AG04450 (cell line): Measurements from ENCODE around the gene MUC2. TPM values are rescaled to one million over a fixed set of nuclear protein-coding genes. Genes with fewer than 3 reads are reported as not detected.

Experiments
- CTCF ChIA-PET: fragments of 300-600, 350-600 bp; formaldehyde crosslinking; extraction: SDS; loops from one replicate; lab custom pipeline; 2022; ENCODE audit warnings: antibody characterized with exemption, inconsistent platforms; lab: Charles Lee
- POLR2A ChIA-PET: fragments of 350-600 bp; formaldehyde crosslinking; extraction: SDS; loops from one replicate; lab custom pipeline; 2021; ENCODE audit warnings: antibody characterized with exemption, inconsistent platforms; lab: Yijun Ruan, JAX
- DNase-seq: peaks from one replicate; pipeline ENCODE4 v3.0.0-alpha.2; 2011; ENCODE audit warnings: low read depth, low spot score
- H3K27ac ChIP-seq: one replicate; pipeline ENCODE4 v1.5.1; 2012; ENCODE audit warnings: low read depth, low read length, control low read depth
- H3K27me3 ChIP-seq: one replicate; pipeline ENCODE4 v1.6.0; 2012; ENCODE audit warnings: low read length; ENCODE audit not compliant: control insufficient read depth, insufficient read depth
- H3K4me3 ChIP-seq: 2 replicates; pipeline ENCODE4 v1.5.1; 2011; ENCODE audit warnings: mild to moderate bottlenecking, low read depth, low read length, control low read depth
- H3K9me3 ChIP-seq: 2 replicates; pipeline ENCODE4 v1.5.1; 2012; ENCODE audit warnings: low read length; ENCODE audit not compliant: control insufficient read depth, insufficient read depth
- polyA plus RNA-seq: library from polyadenylated mRNA; depleted of rRNA; stranded (reverse); fragments of >200 nt; gene quantifications from 2 replicates; pipeline ENCODE4 v1.2.3, GENCODE V29; 2011
- TF ChIP-seq, protein P1 (sequence below): IDR thresholded peaks from 2 replicates; pipeline ENCODE4 v1.5.1; 2011; ENCODE audit warnings: low read depth, low read length, control low read depth, inconsistent platforms

The MUC2 gene
- polyA plus RNA-seq, 1 experiment, result not detected

DNA sequence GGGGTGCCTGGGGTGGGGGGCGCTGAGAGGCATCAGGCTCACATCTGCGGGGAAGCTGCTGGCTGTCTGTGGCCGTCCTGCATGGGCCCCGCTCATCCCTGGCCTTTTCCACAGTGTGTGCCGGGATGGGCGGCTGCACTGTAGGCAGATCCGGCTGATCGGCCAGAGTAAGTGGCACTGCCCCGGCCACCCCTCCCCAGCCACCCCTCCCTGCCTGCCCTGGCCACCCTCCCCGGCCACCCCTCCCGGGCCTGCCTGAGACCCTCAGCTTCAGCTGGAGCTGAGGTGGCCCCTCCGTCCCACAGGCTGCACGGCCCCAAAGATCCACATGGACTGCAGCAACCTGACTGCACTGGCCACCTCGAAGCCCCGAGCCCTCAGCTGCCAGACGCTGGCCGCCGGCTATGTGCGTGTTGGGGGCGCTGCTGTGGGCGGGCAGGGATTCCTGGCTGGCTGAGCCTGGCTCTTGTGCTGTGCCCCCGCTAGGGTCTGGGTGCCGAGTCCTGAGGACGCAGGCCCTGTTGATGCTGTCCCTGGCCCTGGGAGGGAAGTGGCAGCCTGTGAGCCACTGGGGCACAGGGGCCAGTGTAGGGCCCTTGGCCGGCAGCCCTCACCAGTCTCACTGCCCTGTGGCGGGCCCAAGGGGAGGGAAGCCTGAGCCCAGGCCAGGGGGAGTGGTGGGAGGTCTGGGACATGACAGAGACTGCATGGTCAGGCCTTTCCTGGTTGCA, 10.9 kb downstream of the MUC2 start:
- Histone ChIP-seq H3K9me3 (peaks cover 90% of the 10 kb centered on the region), H3K27me3 (no peaks in the 10 kb centered on the region), H3K27ac (no peak overlapping the region), H3K4me3 (no peak overlapping the region)
- TF ChIP-seq, protein P1, sequence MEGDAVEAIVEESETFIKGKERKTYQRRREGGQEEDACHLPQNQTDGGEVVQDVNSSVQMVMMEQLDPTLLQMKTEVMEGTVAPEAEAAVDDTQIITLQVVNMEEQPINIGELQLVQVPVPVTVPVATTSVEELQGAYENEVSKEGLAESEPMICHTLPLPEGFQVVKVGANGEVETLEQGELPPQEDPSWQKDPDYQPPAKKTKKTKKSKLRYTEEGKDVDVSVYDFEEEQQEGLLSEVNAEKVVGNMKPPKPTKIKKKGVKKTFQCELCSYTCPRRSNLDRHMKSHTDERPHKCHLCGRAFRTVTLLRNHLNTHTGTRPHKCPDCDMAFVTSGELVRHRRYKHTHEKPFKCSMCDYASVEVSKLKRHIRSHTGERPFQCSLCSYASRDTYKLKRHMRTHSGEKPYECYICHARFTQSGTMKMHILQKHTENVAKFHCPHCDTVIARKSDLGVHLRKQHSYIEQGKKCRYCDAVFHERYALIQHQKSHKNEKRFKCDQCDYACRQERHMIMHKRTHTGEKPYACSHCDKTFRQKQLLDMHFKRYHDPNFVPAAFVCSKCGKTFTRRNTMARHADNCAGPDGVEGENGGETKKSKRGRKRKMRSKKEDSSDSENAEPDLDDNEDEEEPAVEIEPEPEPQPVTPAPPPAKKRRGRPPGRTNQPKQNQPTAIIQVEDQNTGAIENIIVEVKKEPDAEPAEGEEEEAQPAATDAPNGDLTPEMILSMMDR, result no peak
- ChIA-PET POLR2A (no interaction called here), CTCF (no interaction called here)
- DNase-seq, result no peak

GRCh38 chr11:1086171-1087102, 11.8 kb downstream of the MUC2 start:
- TF ChIP-seq, protein P1, result no peak
- no peak for DNase-seq
- Histone ChIP-seq H3K27me3 (no peaks in the 10 kb centered on the region), H3K27ac (no peak overlapping the region), H3K4me3 (no peak overlapping the region), H3K9me3 (peaks cover 95% of the 10 kb centered on the region)
- ChIA-PET POLR2A (no interaction called here), CTCF (no interaction called here)

- ChIA-PET CTCF (no interaction called here), POLR2A (no interaction called here)
- TF ChIP-seq, protein P1, result no peak
- DNase-seq, result no peak
- Histone ChIP-seq H3K9me3 (peaks cover 89% of the 10 kb centered on the region), H3K4me3 (no peak overlapping the region), H3K27ac (no peak overlapping the region), H3K27me3 (no peaks in the 10 kb centered on the region)
Observed at GRCh38 chr11:1087279-1087960, 12.7 kb downstream of the MUC2 start.

GRCh38 chr11:1087961-1088926, 13.6 kb downstream of the MUC2 start:
- CTCF ChIA-PET, result no interaction called here
- POLR2A ChIA-PET, result no interaction called here
- TF ChIP-seq, protein P1, result no peak
- no peak overlapping the region for H3K27ac ChIP-seq
- DNase-seq, result no peak
- H3K27me3 ChIP-seq, result no peaks in the 10 kb centered on the region
- no peak overlapping the region for H3K4me3 ChIP-seq
- peaks cover 81% of the 10 kb centered on the region for H3K9me3 ChIP-seq
